Naive thymus-derived CD4-positive, alpha-beta T cell (primary cell): ENCODE data around the gene LOXL1. TPM values are rescaled to one million over a fixed set of nuclear protein-coding genes. Genes with fewer than 3 reads are reported as not detected.

Source experiments
- ATAC-seq: fragments of 150-1000 bp; cut with Tn5 transposase; 2 replicates; pipeline ENCODE4 v1.10.0; 2021; ENCODE audit warnings: mild to moderate bottlenecking, moderate library complexity
- CTCF ChIA-PET: fragments of 350-600 bp; sonication (Branson Sonifier 250); formaldehyde crosslinking; loops from one replicate; lab custom pipeline; 2021; ENCODE audit warnings: antibody characterized with exemption; lab: Charles Lee
- POLR2A ChIA-PET: fragments of 350-600 bp; sonication (Branson Sonifier 250); formaldehyde crosslinking; loops from one replicate; lab custom pipeline; 2021; ENCODE audit warnings: antibody characterized with exemption, inconsistent platforms; lab: Charles Lee
- DNase-seq, 9 donors: peaks; one replicate each; pipeline versions ENCODE4 v3.0.0 to v3.0.0-alpha.2; 2020 to 2022; ENCODE audit warnings: mixed read lengths in 1 of 9
- H3K27ac ChIP-seq: one replicate; pipeline ENCODE4 v1.7.0; 2013; ENCODE audit warnings: mild to moderate bottlenecking, low read depth, low read length, moderate library complexity
- H3K27me3 ChIP-seq, 2 donors: one replicate each; pipeline ENCODE4 v1.7.0; 2013; ENCODE audit warnings: low read length in 2 of 2, mild to moderate bottlenecking in 2 of 2, moderate library complexity in 2 of 2; ENCODE audit not compliant: control insufficient read depth in 2 of 2, insufficient read depth in 2 of 2
- H3K36me3 ChIP-seq, 3 experiments: 1 replicate in 2 of 3; 2 replicates in 1 of 3; pipeline ENCODE4 v1.7.0; 2013; ENCODE audit warnings: low read length in 3 of 3, mild to moderate bottlenecking in 3 of 3, moderate library complexity in 1 of 3; ENCODE audit not compliant: insufficient read depth in 3 of 3, control insufficient read depth in 2 of 3
- H3K4me1 ChIP-seq, 2 donors: one replicate each; pipeline ENCODE4 v1.7.0; 2013; ENCODE audit warnings: low read length in 2 of 2, mild to moderate bottlenecking in 2 of 2, moderate library complexity in 1 of 2; ENCODE audit not compliant: control insufficient read depth in 2 of 2, insufficient read depth in 2 of 2
- H3K4me3 ChIP-seq: 2 replicates; pipeline ENCODE4 v1.7.0; 2013; ENCODE audit warnings: mild to moderate bottlenecking, low read length
- H3K9me3 ChIP-seq, 3 experiments: 1 replicate in 2 of 3; 2 replicates in 1 of 3; pipeline ENCODE4 v1.7.0; 2013; ENCODE audit warnings: low read length in 3 of 3; ENCODE audit not compliant: control insufficient read depth in 2 of 3
- H3K27ac Mint-ChIP-seq, 9 donors: one replicate each; pipeline ENCODE4 v1.8.0; 2020 to 2022; ENCODE audit warnings: mixed read lengths in 9 of 9, mild to moderate bottlenecking in 8 of 9, moderate library complexity in 5 of 9, inconsistent platforms in 2 of 9
- H3K27me3 Mint-ChIP-seq, 5 donors: one replicate each; pipeline ENCODE4 v1.8.0; 2021 to 2022; ENCODE audit warnings: mixed read lengths in 5 of 5, mild to moderate bottlenecking in 1 of 5
- H3K36me3 Mint-ChIP-seq, 5 donors: one replicate each; pipeline ENCODE4 v1.8.0; 2020 to 2022; ENCODE audit warnings: mixed read lengths in 5 of 5, mild to moderate bottlenecking in 3 of 5, inconsistent platforms in 1 of 5
- H3K4me1 Mint-ChIP-seq, 7 donors: one replicate each; pipeline ENCODE4 v1.8.0; 2020 to 2022; ENCODE audit warnings: mixed read lengths in 7 of 7, mild to moderate bottlenecking in 3 of 7, inconsistent platforms in 1 of 7
- H3K4me3 Mint-ChIP-seq, 10 donors: one replicate each; pipeline ENCODE4 v1.8.0; 2020 to 2022; ENCODE audit warnings: mild to moderate bottlenecking in 10 of 10, mixed read lengths in 10 of 10, moderate library complexity in 6 of 10, inconsistent platforms in 2 of 10
- H3K9me3 Mint-ChIP-seq, 11 donors: one replicate each; pipeline ENCODE4 v1.8.0; 2020 to 2022; ENCODE audit warnings: mixed read lengths in 11 of 11, mild to moderate bottlenecking in 4 of 11, inconsistent platforms in 1 of 11, moderate library complexity in 1 of 11
- intact Hi-C, 2 donors: fragments of 100-400 bp; cut with micrococcal nuclease; formaldehyde crosslinking; loops; one replicate each; pipeline ENCODE4 v1.15.1; 2023
- polyA plus RNA-seq, 2 donors: library from polyadenylated mRNA; unstranded; fragments of 300-500 nt; fragmentation: Illumina TruSeq; gene quantifications; one replicate each; pipeline ENCODE4 v1.2.3, GENCODE V29; 2021
- total RNA-seq, 6 experiments: library from RNA in 5 of 6; stranded (reverse) in 5 of 6; gene quantifications; 1 replicate in 5 of 6; 2 replicates in 1 of 6; pipeline ENCODE4 v1.2.3 and lab custom pipeline; 2021 to 2026

Gene LOXL1
- total and polyA plus RNA-seq, 7 experiments from 2014 or later: 0.49 to 2.3 (median 1.3) TPM

- ChIA-PET POLR2A (interaction anchor here (1.1 to 1.8 kb wide), 2 partner anchors 13 to 17 kb away, joined by 3 to 4 read pairs; no protein-coding TSS in a partner anchor), CTCF (interaction anchor here (0.8 kb wide), 1 partner anchor 14 kb away, joined by 3 read pairs; no protein-coding TSS in a partner anchor)
- Mint-ChIP-seq H3K9me3 (no peaks in the 10 kb centered on the region), H3K27ac (no peak overlapping the region), H3K27me3 (no peaks in the 10 kb centered on the region), H3K4me3 (peak overlapping the region in 1 of 10 donors; percentile 48), H3K36me3 (peaks cover 2 to 23% (median 7%) of the 10 kb centered on the region in 5 donors), H3K4me1 (peaks cover 15 to 75% (median 34%) of the 10 kb centered on the region in 7 donors)
- Histone ChIP-seq H3K36me3 (peaks cover 0 to 43% (median 3%) of the 10 kb centered on the region in 3 experiments), H3K9me3 (no peaks in the 10 kb centered on the region), H3K27ac (no peak overlapping the region), H3K4me1 (peaks cover 19 to 31% of the 10 kb centered on the region in 2 donors), H3K4me3 (no peak overlapping the region), H3K27me3 (no peaks in the 10 kb centered on the region)
- DNase-seq: no peak
- no peak for ATAC-seq
- intact Hi-C loops: no loop called here
Observed at GRCh38 chr15:73989001-73989798, 62.9 kb downstream of the LOXL1 start.

GRCh38 chr15:73990250-73991005 lies 64.2 kb downstream of the LOXL1 start:
- ATAC-seq (no peak), DNase-seq (no peak)
- Mint-ChIP-seq H3K27ac (peak overlapping the region in 1 of 9 donors; percentile 33), H3K27me3 (no peaks in the 10 kb centered on the region), H3K36me3 (peaks cover 0 to 16% (median 11%) of the 10 kb centered on the region in 5 donors), H3K4me1 (peaks cover 20 to 66% (median 33%) of the 10 kb centered on the region in 7 donors), H3K9me3 (no peaks in the 10 kb centered on the region), H3K4me3 (peak overlapping the region in 9 of 10 donors; percentile 6 to 100 (median 86))
- no peak overlapping the region for H3K27ac ChIP-seq
- intact Hi-C loops: loop anchor here (5.0 to 10.0 kb wide), 8 partner anchors 57 to 1462 kb away; partner anchors contain the start of genes NPTN (in 2 of the 2), ADPGK (in 1 of the 2), ARID3B (in 1 of the 2) and C15orf39 (in 1 of the 2)
- H3K4me1 ChIP-seq: peaks cover 20 to 23% of the 10 kb centered on the region in 2 donors
- H3K36me3 ChIP-seq: peaks cover 0 to 33% (median 3%) of the 10 kb centered on the region in 3 experiments
- no peaks in the 10 kb centered on the region for H3K9me3 ChIP-seq
- no peak overlapping the region for H3K4me3 ChIP-seq
- no peaks in the 10 kb centered on the region for H3K27me3 ChIP-seq
- CTCF ChIA-PET: interaction anchor here (1.0 kb wide), 1 partner anchor 18 kb away, joined by 4 read pairs; no protein-coding TSS in a partner anchor
- POLR2A ChIA-PET: interaction anchor here (1.1 to 1.8 kb wide), 2 partner anchors 14 to 18 kb away, joined by 3 to 4 read pairs; no protein-coding TSS in a partner anchor

GRCh38 chr15:73991260-73991659 lies 65.0 kb downstream of the LOXL1 start:
- peaks cover 27 to 28% of the 10 kb centered on the region in 2 donors for H3K4me1 ChIP-seq
- ATAC-seq: no peak
- POLR2A ChIA-PET: interaction anchor here (1.3 to 4.4 kb wide), 2 partner anchors 15 to 24 kb away, joined by 3 to 62 read pairs; no protein-coding TSS in a partner anchor

GRCh38 chr15:73991726-73992593 lies 65.7 kb downstream of the LOXL1 start, which contains the start of gene STOML1:
TSS of gene STOML1 (minus strand) at chr15:73992295. CDS start at chr15:73992223, 72 bp downstream.
- no peaks in the 10 kb centered on the region for H3K27me3 ChIP-seq
- H3K4me1 ChIP-seq: peaks cover 33 to 35% of the 10 kb centered on the region in 2 donors
- POLR2A ChIA-PET: interaction anchor here (0.6 to 4.4 kb wide), 7 partner anchors 11 to 1909 kb away, joined by 3 to 62 read pairs (median 3); no protein-coding TSS in a partner anchor
- H3K27ac ChIP-seq: peak within 1 kb of the TSS; percentile 90
- ATAC-seq (peak; percentile 91), DNase-seq (peak; percentile 85 to 99 (median 91))
- Mint-ChIP-seq H3K27me3 (no peaks in the 10 kb centered on the region), H3K36me3 (peaks cover 0 to 13% (median 4%) of the 10 kb centered on the region in 5 donors), H3K9me3 (no peaks in the 10 kb centered on the region), H3K4me3 (peak within 1 kb of the TSS; percentile 82 to 100 (median 98)), H3K4me1 (peaks cover 28 to 62% (median 49%) of the 10 kb centered on the region in 7 donors), H3K27ac (peak within 1 kb of the TSS; percentile 72 to 99 (median 87))
- H3K4me3 ChIP-seq: peak within 1 kb of the TSS; percentile 68
- intact Hi-C loops: loop anchor here (1.0 to 10.0 kb wide), 14 partner anchors 19 to 1460 kb away; partner anchors contain the start of genes ARID3B (in 2 of the 2), CLK3 (in 2 of the 2), NPTN (in 2 of the 2) and ADPGK (in 1 of the 2)
- CTCF ChIA-PET: interaction anchor here (0.9 to 1.2 kb wide), 3 partner anchors 15 to 56 kb away, joined by 3 read pairs; no protein-coding TSS in a partner anchor
- H3K9me3 ChIP-seq: no peaks in the 10 kb centered on the region
- H3K36me3 ChIP-seq: peaks cover 0 to 26% (median 0%) of the 10 kb centered on the region in 3 experiments

More at GRCh38 chr15:73991260-73991659, 65.0 kb downstream of the LOXL1 start:
- Histone ChIP-seq H3K9me3 (no peaks in the 10 kb centered on the region), H3K4me3 (peak overlapping the region; percentile 67), H3K27ac (peak overlapping the region; percentile 90), H3K36me3 (peaks cover 0 to 33% (median 0%) of the 10 kb centered on the region in 3 experiments), H3K27me3 (no peaks in the 10 kb centered on the region)
- Mint-ChIP-seq H3K36me3 (peaks cover 0 to 16% (median 10%) of the 10 kb centered on the region in 5 donors), H3K9me3 (no peaks in the 10 kb centered on the region), H3K4me1 (peaks cover 27 to 63% (median 42%) of the 10 kb centered on the region in 7 donors), H3K4me3 (peak overlapping the region; percentile 82 to 100 (median 96)), H3K27ac (peak overlapping the region in 7 of 9 donors; percentile 17 to 99 (median 76)), H3K27me3 (no peaks in the 10 kb centered on the region)
- CTCF ChIA-PET: no interaction called here
- peak in 1 of 9 donors; percentile 16 for DNase-seq
- intact Hi-C loops: loop anchor here (5.0 to 10.0 kb wide), 8 partner anchors 56 to 1461 kb away; partner anchors contain the start of genes NPTN (in 2 of the 2), ADPGK (in 1 of the 2), ARID3B (in 1 of the 2) and C15orf39 (in 1 of the 2)

GRCh38 chr15:73992594-73992898 lies 66.3 kb downstream of the LOXL1 start:
- Mint-ChIP-seq H3K9me3 (no peaks in the 10 kb centered on the region), H3K36me3 (peaks cover 0 to 18% (median 4%) of the 10 kb centered on the region in 5 donors), H3K4me1 (peaks cover 31 to 63% (median 55%) of the 10 kb centered on the region in 7 donors), H3K4me3 (peak overlapping the region; percentile 76 to 100 (median 98)), H3K27ac (peak overlapping the region; percentile 63 to 99 (median 76)), H3K27me3 (no peaks in the 10 kb centered on the region)
- CTCF ChIA-PET: interaction anchor here (0.9 to 1.2 kb wide), 4 partner anchors 14 to 56 kb away, joined by 3 read pairs; no protein-coding TSS in a partner anchor
- Histone ChIP-seq H3K27me3 (no peaks in the 10 kb centered on the region), H3K27ac (peak overlapping the region; percentile 90), H3K9me3 (no peaks in the 10 kb centered on the region), H3K4me1 (peaks cover 35 to 40% of the 10 kb centered on the region in 2 donors), H3K36me3 (peaks cover 0 to 23% (median 0%) of the 10 kb centered on the region in 3 experiments), H3K4me3 (peak overlapping the region; percentile 67)
- ATAC-seq (no peak), DNase-seq (peak in 1 of 9 donors; percentile 14)
- intact Hi-C loops: loop anchor here (1.0 to 10.0 kb wide), 14 partner anchors 19 to 1460 kb away; partner anchors contain the start of genes ARID3B (in 2 of the 2), CLK3 (in 2 of the 2), NPTN (in 2 of the 2) and ADPGK (in 1 of the 2)
- POLR2A ChIA-PET: interaction anchor here (0.6 to 4.4 kb wide), 7 partner anchors 11 to 1908 kb away, joined by 3 to 62 read pairs (median 3); no protein-coding TSS in a partner anchor
